K562 (cell line): Measurements from ENCODE around the gene GRIPAP1.

Source experiments
- ZBTB7A ChIP-seq: IDR thresholded peaks from 2 replicates; pipeline ENCODE4 v1.6.1; 2011; ENCODE audit warnings: low read depth, mild to moderate bottlenecking, low read length, moderate library complexity, borderline replicate concordance; ENCODE audit not compliant: control insufficient read depth
- TF ChIP-seq, protein P1 (sequence below): fragments of 200-400 bp; formaldehyde crosslinking; IDR thresholded peaks from 2 replicates; pipeline ENCODE4 v1.6.1; 2017; ENCODE audit warnings: mild to moderate bottlenecking, low read depth, low read length, moderate library complexity

DNA sequence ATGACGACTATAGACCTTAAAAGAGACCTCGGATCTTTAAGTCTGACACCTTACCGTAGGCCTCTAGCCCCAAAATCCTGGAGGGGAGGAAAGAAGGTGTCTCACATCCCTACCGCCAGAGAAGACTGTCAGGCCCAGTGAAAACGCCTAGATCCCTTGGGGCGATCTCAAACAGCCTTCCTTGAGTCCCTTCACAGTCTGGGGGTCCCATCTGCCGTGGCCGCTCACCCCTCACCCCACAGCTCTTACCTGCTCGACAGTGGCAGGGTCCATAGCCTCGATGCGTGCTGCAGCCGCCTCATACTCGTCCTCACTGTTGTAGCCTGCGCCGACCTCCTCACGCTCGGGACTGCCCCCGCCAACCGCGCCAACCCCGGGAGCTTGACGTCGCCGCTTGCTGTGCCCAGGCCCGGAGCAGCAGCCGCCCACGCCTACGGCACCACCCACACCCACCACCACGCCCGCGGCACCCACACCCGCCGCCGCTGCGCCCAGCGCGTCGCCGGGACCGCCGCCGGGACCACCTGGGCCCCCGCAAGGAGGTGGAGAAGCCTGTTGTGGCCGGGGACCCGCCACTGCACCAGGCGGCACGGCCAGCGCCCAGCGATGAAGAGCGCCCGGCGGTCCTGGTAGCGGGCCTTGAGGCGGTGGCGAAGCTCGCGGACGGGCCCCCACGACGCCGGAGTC, 45.2 kb downstream of the GRIPAP1 start:
- TF ChIP-seq ZBTB7A = no peak
- TF ChIP-seq, protein P1, sequence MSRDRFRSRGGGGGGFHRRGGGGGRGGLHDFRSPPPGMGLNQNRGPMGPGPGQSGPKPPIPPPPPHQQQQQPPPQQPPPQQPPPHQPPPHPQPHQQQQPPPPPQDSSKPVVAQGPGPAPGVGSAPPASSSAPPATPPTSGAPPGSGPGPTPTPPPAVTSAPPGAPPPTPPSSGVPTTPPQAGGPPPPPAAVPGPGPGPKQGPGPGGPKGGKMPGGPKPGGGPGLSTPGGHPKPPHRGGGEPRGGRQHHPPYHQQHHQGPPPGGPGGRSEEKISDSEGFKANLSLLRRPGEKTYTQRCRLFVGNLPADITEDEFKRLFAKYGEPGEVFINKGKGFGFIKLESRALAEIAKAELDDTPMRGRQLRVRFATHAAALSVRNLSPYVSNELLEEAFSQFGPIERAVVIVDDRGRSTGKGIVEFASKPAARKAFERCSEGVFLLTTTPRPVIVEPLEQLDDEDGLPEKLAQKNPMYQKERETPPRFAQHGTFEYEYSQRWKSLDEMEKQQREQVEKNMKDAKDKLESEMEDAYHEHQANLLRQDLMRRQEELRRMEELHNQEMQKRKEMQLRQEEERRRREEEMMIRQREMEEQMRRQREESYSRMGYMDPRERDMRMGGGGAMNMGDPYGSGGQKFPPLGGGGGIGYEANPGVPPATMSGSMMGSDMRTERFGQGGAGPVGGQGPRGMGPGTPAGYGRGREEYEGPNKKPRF = no peak
